Stimulated activated naive CD8-positive, alpha-beta T cell treated with anti-CD3 and anti-CD28 coated beads, Interleukin-15, Interleukin-2, amounts not matched to agents 100 ng/mL and 50 ng/mL, for 24 hours (primary cell): ENCODE measurements around the gene ZNF664.
A peak's percentile ranks its signal among the peaks of the same experiment; 100 is the strongest.

Source experiments
- H3K27ac Mint-ChIP-seq: one replicate; pipeline ENCODE4 v1.8.0; 2021; ENCODE audit warnings: mild to moderate bottlenecking, mixed read lengths
- H3K27me3 Mint-ChIP-seq: one replicate; pipeline ENCODE4 v1.8.0; 2021; ENCODE audit warnings: mixed read lengths
- H3K36me3 Mint-ChIP-seq: one replicate; pipeline ENCODE4 v1.8.0; 2021; ENCODE audit warnings: low read depth, mixed read lengths
- H3K4me1 Mint-ChIP-seq: one replicate; pipeline ENCODE4 v1.8.0; 2021; ENCODE audit warnings: low read depth, mixed read lengths
- H3K4me3 Mint-ChIP-seq: one replicate; pipeline ENCODE4 v1.8.0; 2021; ENCODE audit warnings: mild to moderate bottlenecking, mixed read lengths
- H3K9me3 Mint-ChIP-seq: one replicate; pipeline ENCODE4 v1.8.0; 2021; ENCODE audit warnings: mixed read lengths

Gene ZNF664

DNA sequence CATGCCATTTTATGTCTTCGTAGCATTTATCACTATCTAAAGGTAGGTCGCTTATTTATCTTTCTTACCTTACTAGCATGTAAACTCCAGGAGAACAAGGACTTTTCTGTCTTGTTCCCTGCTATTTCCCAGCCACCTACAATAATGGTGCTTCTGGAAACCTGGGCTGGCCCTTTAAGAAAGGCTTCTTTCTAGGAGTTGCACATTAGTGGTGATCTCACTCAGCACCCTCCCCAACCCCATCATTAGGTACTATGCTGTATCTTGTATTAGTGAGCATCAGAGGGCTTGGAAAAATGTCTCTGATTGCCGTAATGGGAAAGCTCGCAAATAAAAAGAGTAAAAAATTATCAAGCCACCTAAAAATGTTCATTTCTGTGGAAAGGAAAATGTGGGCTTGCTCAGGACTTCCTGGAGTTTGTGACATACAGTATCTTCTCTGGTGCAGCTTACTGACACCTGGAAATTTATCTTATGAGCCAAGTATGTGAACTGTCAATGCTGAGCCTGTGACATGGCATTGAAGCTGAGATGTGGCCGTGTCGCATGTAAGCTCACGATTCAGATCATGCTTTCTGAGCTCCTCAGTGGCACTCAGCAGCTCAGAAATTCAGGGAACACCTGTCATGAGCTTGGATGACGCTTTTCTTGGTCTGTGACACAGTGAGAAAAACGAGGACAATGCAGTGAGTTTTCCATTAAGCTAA is 12.8 kb upstream of the ZNF664 start:
- Mint-ChIP-seq H3K36me3 (no peaks in the 10 kb centered on the region), H3K4me3 (no peak overlapping the region), H3K27ac (no peak overlapping the region), H3K27me3 (no peaks in the 10 kb centered on the region), H3K9me3 (no peaks in the 10 kb centered on the region), H3K4me1 (no peaks in the 10 kb centered on the region)

DNA sequence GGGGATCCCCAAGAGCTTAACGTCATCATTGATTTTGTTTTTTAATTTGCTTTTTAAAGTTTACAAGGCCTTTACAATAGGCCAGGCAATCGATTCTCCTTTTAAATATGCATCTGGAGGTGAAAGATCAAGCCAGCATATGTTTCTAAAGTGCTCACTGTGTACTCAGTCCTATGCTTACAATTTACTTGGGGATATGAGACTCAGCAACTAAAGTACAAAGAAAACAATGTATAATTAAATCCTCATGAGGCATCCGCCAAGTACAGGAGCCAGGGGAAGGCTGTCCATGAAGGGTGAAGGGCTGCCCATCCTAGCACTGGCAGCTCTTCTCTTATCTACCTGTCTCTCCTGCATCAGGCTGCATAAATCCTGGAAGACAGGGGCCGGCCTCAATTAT is 12.2 kb upstream of the ZNF664 start:
- Mint-ChIP-seq H3K27ac (no peak overlapping the region), H3K36me3 (no peaks in the 10 kb centered on the region), H3K27me3 (no peaks in the 10 kb centered on the region)

DNA sequence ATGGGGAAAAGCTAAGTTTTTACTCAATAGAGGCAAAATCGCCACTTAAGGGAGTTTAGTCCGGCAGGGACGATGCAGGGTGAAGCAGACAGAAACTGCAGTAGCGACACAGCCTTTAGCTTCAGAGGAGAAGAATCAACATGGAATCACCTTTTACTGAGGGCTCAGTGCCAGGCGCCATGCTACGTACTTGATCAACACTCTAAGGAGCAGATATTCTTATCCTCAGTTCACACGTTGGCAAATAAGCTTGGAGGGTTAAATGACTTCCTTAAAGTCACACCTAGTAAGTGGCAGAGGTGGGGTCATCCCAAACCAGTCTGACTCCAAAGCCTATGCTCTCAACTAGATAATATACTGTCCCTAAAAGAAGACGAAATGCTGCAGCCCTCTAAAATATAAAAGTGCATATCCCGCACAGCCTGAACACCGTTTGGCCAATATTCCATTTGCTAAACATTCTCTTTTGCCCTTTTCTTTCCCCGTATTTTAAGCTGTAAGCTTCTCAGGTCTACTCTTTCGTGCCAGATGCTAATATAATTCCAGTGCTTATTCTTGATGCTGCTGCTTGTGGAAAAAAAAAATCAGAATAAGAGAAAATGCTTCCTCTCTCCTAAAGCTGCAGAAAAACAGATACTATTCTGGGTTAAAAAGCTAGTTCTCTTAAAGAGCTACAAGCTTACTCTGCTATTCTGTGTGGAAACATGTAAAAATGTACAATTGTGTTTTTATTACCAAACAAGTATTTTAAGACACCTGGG is 11.2 kb upstream of the ZNF664 start:
- Mint-ChIP-seq H3K27ac (no peak overlapping the region), H3K4me1 (no peaks in the 10 kb centered on the region), H3K36me3 (no peaks in the 10 kb centered on the region), H3K27me3 (no peaks in the 10 kb centered on the region), H3K9me3 (no peaks in the 10 kb centered on the region), H3K4me3 (no peak overlapping the region)

More for the DNA sequence above, 12.2 kb upstream of the ZNF664 start:
- H3K4me1 Mint-ChIP-seq, result no peaks in the 10 kb centered on the region
- H3K4me3 Mint-ChIP-seq, result no peak overlapping the region
- H3K9me3 Mint-ChIP-seq, result no peaks in the 10 kb centered on the region

DNA sequence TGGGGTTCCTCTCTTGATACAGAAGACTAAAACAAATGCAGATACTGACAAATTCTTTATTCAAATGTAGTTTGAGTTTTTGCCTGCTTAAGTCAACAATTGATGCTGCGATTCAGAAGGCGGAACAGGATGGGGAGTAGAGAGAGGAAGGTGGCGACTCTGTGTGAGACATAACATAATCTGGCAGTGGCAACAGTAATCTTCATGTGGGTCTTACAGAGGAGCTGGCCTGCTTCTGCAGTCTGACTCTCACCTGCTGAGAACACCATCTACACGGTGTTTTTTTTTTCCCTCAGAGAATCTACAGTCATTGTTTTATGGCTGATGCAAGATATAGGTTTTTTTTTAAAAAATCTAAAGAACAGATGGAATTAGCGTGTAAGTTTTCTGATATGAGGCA is 10.5 kb upstream of the ZNF664 start:
- Mint-ChIP-seq H3K4me1 (no peaks in the 10 kb centered on the region), H3K27me3 (no peaks in the 10 kb centered on the region), H3K4me3 (no peak overlapping the region), H3K36me3 (peaks cover 3% of the 10 kb centered on the region), H3K27ac (no peak overlapping the region), H3K9me3 (no peaks in the 10 kb centered on the region)

DNA sequence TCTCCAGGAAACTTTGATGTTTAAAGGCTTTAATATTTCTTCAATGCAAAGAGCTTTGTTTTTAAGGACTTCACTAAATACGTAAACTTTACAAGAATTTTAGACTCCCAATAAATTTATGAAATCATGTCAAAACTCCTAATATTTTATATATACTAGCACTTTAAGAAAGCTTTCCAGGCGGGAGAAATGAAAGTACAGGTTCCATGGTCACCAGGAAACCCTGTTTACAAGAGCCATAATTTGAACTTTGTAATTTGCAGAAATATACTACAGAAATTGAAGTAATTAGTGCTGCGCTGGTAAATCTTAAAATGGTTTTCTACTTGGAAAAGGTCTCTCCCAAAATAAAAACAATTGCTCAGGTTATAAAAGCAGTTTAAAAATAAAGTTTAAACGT is 9.2 kb upstream of the ZNF664 start:
- no peak overlapping the region for H3K4me3 Mint-ChIP-seq
- H3K4me1 Mint-ChIP-seq, result peaks cover 4% of the 10 kb centered on the region
- no peaks in the 10 kb centered on the region for H3K9me3 Mint-ChIP-seq
- no peaks in the 10 kb centered on the region for H3K27me3 Mint-ChIP-seq
- peaks cover 6% of the 10 kb centered on the region for H3K36me3 Mint-ChIP-seq
- H3K27ac Mint-ChIP-seq, result no peak overlapping the region

DNA sequence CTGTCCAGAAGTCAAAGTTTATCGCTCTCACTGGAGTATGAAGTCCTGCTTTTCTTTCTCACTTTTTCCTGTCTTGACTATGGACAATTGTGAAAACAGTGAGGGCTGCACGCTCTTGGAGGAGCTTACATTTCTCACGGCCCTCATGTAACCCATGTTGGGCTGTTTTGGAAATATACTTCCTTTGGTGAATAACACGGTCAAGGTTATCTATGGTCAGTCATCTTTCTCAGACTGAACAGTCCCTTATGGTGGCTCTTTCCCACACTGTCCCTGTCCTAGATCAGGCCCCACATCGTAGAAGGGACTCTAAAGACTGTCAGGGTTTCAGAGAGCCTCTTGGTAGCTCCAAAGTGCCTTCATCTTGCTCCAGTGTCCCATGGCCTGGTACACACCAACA is 7.6 kb upstream of the ZNF664 start:
- Mint-ChIP-seq H3K36me3 (peaks cover 6% of the 10 kb centered on the region), H3K27me3 (no peaks in the 10 kb centered on the region), H3K4me3 (no peak overlapping the region), H3K9me3 (no peaks in the 10 kb centered on the region), H3K27ac (no peak overlapping the region), H3K4me1 (peaks cover 18% of the 10 kb centered on the region)

DNA sequence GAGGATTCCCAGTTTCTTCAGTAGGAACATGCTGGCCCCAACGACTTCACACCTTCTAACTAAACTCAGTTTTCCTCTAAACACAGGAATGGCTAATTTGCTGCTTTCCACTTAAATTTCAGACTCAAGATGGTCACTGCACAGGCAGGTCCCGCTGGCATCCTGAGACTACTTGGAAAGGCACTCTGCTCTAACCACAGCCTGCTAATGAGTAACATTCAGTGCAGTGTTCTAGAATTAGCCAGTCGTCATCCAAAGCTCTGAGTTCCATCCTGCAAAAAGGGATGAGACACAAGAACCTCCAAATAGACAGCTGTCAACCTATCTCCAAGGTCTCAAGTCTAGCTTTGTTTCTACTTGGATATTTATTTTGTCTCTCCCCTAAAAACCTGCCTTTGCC is 6.4 kb upstream of the ZNF664 start:
- Mint-ChIP-seq H3K4me1 (peaks cover 28% of the 10 kb centered on the region), H3K27me3 (no peaks in the 10 kb centered on the region), H3K36me3 (peaks cover 6% of the 10 kb centered on the region), H3K27ac (no peak overlapping the region), H3K9me3 (no peaks in the 10 kb centered on the region), H3K4me3 (no peak overlapping the region)

DNA sequence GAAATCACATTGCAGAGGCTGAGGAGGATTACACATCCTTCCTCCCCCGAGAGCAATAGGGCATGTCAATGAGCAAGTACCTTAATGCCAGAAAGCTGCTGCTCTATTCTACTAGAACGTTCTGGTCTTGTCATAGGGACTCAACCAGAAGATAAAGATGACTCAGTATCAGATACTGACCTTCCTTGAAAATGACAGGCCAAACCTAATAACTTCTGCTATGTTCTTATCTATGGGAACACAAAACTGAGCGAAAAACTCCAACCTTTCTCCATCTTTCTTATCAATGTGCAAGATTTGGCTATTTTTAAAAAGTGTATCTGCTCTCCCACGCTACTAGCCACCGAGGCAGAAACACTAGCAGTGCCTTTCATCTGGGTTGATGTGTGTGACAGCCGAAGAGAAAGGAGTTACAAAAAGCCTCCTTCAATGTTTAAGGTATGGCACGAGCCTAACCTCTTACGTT is 5.9 kb upstream of the ZNF664 start:
- H3K36me3 Mint-ChIP-seq, result peaks cover 6% of the 10 kb centered on the region
- no peaks in the 10 kb centered on the region for H3K9me3 Mint-ChIP-seq
- no peak overlapping the region for H3K27ac Mint-ChIP-seq
- H3K27me3 Mint-ChIP-seq, result no peaks in the 10 kb centered on the region
- peaks cover 30% of the 10 kb centered on the region for H3K4me1 Mint-ChIP-seq
- no peak overlapping the region for H3K4me3 Mint-ChIP-seq

DNA sequence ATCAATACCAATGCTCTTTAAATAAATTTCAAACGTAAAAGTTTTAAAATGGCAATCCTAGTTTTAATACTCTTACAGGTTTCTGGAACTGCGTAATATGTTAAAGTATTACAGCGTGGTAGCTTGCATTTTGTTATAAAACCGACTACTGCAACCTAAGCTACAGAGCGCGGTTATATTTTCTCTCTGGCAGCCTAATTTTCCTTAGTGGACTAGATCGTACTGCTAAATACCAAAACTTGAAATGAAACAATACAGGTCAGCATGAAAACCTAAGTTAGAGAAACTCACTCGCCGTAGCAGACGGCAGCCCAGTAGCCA is 1.6 kb upstream of the ZNF664 start:
- H3K27me3 Mint-ChIP-seq, result no peaks in the 10 kb centered on the region
- peaks cover 27% of the 10 kb centered on the region for H3K36me3 Mint-ChIP-seq
- H3K9me3 Mint-ChIP-seq, result no peaks in the 10 kb centered on the region
- H3K27ac Mint-ChIP-seq, result peak overlapping the region; percentile 85
- peak overlapping the region; percentile 91 for H3K4me3 Mint-ChIP-seq
- peaks cover 52% of the 10 kb centered on the region for H3K4me1 Mint-ChIP-seq

DNA sequence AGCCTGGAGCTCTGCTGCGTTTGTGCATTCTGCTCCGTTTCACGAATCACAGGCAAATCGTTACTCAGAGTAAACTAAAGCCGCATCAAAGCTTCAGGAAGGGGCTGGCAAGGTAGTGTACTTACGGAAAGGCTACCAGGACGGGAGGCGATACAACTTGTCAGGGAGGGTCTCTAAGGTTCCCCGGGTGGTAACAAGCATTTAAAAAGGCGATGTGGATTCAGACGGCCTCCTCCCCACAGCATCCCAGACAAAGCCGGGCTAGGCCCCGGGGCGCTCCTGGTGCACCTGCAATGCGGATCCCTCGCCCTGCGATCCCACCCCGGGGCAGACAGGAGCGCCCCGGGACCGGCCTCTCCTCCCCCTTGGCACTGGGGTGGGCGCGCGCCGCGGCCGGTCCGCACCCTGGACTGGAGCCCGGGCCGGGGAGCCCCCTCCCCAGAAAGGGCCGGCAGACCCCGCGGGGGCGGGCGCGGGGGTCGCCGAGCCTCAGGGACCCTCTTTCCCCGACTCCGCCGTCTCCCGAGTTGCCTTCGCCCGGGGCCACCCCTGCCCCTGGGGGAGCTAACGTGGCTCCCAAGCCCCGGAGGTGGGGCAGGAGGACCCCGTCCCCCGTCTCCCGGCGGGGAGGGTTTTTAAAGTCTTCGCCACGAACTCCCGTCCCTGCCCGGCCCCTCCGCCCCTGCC is 1.1 kb upstream of the ZNF664 start:
- Mint-ChIP-seq H3K27ac (peak overlapping the region; percentile 85), H3K9me3 (no peaks in the 10 kb centered on the region), H3K36me3 (peaks cover 28% of the 10 kb centered on the region), H3K27me3 (no peaks in the 10 kb centered on the region), H3K4me3 (peak overlapping the region; percentile 91), H3K4me1 (peaks cover 52% of the 10 kb centered on the region)

DNA sequence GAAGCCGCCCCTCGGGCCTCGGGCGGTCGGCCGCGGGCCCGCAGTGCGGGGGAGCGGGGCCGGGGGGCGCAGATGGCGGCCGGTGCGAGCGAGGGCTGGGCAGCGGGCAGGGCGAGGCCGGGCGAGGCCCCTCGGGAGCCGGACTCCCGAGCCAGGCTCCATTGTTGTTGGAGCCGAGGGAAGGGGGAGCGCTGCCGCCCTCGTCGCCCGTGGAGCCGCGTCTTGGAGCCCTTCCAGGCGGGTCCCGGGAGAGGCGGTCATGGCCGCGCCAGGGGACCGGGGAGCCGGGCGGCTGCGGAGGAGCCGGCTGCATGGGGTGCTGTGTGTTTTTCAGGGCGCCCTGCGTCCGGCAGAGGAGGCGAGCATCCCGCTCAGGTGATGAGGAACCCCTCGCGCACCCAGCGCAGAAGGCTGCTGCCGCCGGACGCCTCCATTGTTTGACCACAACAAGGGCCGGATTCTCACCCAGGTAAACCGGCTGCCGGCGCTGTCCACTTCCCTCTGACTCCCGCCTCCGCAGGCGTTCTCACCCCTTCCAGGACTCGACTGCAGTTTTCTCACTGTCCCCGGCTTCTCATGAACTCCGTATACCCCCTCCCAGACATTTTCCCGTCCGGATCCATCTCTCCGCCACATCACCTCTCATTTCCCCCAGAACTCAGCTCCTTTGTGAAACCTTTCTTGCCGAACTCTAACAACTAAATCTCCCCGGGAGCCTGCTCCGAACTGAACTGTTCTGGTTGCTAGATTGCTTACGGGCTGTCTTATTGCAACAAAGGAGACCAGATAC is 732 bp downstream of the ZNF664 start:
- Mint-ChIP-seq H3K4me3 (peak overlapping the region; percentile 90), H3K36me3 (peaks cover 22% of the 10 kb centered on the region), H3K27ac (peak overlapping the region; percentile 80)

DNA sequence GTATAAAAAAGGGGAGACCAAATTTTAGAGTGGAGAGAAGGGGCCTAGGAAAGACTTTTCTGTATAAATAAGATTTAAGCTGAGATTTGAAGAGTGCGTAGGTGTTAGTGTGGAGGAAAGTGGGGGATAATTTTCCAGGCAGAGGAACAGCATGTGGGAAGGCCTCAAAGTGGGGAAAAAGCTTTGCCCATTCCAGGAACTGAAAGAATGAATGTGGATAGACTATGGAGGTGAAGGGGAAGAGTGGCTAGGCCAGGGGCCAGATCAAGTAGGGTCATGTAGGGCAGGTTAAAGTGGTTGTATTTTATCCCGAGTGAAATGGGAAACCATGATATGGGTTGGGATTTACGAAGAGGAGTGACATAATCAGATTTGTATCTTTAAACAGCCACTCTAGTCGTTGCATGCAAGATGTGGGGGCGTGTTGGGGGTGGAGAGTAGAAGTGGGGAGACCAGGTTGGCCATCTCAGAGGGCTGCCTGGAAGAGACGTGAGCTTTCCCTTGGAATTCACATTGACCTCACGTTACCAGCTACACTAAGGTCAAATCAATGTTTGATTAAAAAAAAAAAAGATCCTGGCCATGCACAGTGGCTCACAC is 3.3 kb downstream of the ZNF664 start:
- no peaks in the 10 kb centered on the region for H3K27me3 Mint-ChIP-seq
- peaks cover 30% of the 10 kb centered on the region for H3K36me3 Mint-ChIP-seq
- H3K9me3 Mint-ChIP-seq, result no peaks in the 10 kb centered on the region
- peak overlapping the region; percentile 19 for H3K27ac Mint-ChIP-seq
- H3K4me1 Mint-ChIP-seq, result peaks cover 27% of the 10 kb centered on the region
- no peak overlapping the region for H3K4me3 Mint-ChIP-seq

More for the DNA sequence above, 732 bp downstream of the ZNF664 start:
- H3K27me3 Mint-ChIP-seq, result no peaks in the 10 kb centered on the region
- H3K4me1 Mint-ChIP-seq, result peaks cover 49% of the 10 kb centered on the region
- H3K9me3 Mint-ChIP-seq, result no peaks in the 10 kb centered on the region

DNA sequence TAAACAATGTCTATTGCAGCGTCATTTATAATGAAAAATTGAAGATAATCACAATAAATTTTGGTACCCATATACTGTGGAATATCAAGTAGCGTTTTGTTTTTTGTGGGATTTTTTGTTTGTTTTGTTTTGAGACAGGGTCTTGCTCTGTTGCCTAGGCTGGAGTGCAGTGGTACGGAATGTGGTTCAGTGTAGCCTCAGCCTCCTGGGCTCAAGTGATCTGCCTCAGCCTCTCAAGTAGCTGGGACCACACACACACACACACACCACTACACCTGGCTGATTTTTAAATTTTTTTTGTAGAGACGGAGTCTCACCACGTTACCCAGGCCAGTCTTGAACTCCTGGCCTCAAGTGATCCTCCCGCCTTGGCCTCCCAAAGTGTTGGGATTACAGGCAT is 6.6 kb downstream of the ZNF664 start:
- H3K27me3 Mint-ChIP-seq, result no peaks in the 10 kb centered on the region
- H3K27ac Mint-ChIP-seq, result no peak overlapping the region
- H3K4me1 Mint-ChIP-seq, result peaks cover 23% of the 10 kb centered on the region
- no peaks in the 10 kb centered on the region for H3K9me3 Mint-ChIP-seq
- no peak overlapping the region for H3K4me3 Mint-ChIP-seq
- H3K36me3 Mint-ChIP-seq, result peaks cover 36% of the 10 kb centered on the region

DNA sequence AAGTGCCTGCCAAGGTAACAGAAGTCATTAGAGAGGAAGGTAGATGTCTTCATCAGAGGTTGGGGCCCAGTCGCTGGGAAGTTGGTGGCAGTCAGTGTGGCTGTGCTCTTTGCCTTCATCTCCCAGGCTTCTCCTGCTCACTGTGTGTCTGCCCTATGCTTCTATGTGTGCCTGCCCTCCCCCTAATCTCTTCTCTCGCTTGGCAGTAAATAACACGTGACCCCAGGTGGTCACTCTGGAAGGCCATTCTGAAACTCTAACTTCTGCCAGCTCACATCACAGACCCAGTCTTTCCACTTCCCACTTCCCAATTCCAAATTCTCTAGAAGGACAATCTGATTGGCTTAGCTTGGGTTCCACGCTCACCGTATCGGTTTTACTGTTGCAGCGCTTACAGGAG is 9.3 kb downstream of the ZNF664 start:
- Mint-ChIP-seq H3K36me3 (peaks cover 26% of the 10 kb centered on the region), H3K9me3 (no peaks in the 10 kb centered on the region), H3K4me1 (peaks cover 22% of the 10 kb centered on the region), H3K4me3 (no peak overlapping the region), H3K27ac (no peak overlapping the region), H3K27me3 (no peaks in the 10 kb centered on the region)
